Stimulated activated effector memory CD8-positive, alpha-beta T cell treated with anti-CD3 and anti-CD28 coated beads, Interleukin-12 subunit alpha, Interleukin-12 subunit beta, amount 100 ng/mL, for 72 hours (primary cell): Measurements from ENCODE around the gene ZNRF3.

Experiments used
- ATAC-seq: fragments of 150-1000 bp; cut with Tn5 transposase; 2 replicates; pipeline ENCODE4 v1.10.0; 2021
- DNase-seq, 2 donors: peaks; one replicate each; pipeline ENCODE4 v3.0.0; 2021 to 2022; ENCODE audit warnings: low spot score in 2 of 2
- H3K27ac Mint-ChIP-seq: one replicate; pipeline ENCODE4 v1.8.0; 2022; ENCODE audit warnings: mild to moderate bottlenecking, mixed read lengths
- H3K36me3 Mint-ChIP-seq: one replicate; pipeline ENCODE4 v1.8.0; 2022; ENCODE audit warnings: mild to moderate bottlenecking, mixed read lengths
- H3K4me1 Mint-ChIP-seq: one replicate; pipeline ENCODE4 v1.8.0; 2022; ENCODE audit warnings: mixed read lengths
- H3K4me3 Mint-ChIP-seq: one replicate; pipeline ENCODE4 v1.8.0; 2022; ENCODE audit warnings: mild to moderate bottlenecking, mixed read lengths
- H3K9me3 Mint-ChIP-seq: one replicate; pipeline ENCODE4 v1.8.0; 2022; ENCODE audit warnings: mixed read lengths

ZNRF3 gene

GRCh38 chr22:29065468-29066190 is 182.3 kb downstream of the ZNRF3 start:
- H3K9me3 Mint-ChIP-seq, result no peaks in the 10 kb centered on the region
- peaks cover 7% of the 10 kb centered on the region for H3K4me1 Mint-ChIP-seq
- H3K4me3 Mint-ChIP-seq, result no peak overlapping the region
- no peak overlapping the region for H3K27ac Mint-ChIP-seq
- DNase-seq, result no peak
- no peak for ATAC-seq
- no peaks in the 10 kb centered on the region for H3K36me3 Mint-ChIP-seq

DNA sequence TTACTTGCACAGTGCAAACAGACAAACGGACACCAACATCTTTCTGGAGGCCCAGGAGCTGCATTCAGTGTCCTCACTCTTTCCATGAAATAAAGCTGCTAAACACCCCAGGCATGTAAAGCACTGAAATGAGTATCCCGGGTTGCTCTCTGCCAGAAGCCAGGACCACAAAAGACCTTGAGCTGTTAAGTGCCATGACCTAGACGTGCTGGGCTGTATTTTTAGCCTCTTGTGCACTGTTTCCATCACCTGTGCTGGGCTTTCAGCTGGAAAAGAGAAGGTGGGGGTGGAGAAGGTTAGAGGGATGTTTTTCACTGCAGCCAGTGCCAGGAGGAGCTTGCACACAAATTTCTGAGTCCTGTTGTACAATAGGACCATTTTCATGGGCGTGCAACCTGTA is 186.1 kb downstream of the ZNRF3 start:
- ATAC-seq (no peak), DNase-seq (no peak)
- H3K4me3 Mint-ChIP-seq, result no peak overlapping the region
- peaks cover 24% of the 10 kb centered on the region for H3K4me1 Mint-ChIP-seq
- H3K9me3 Mint-ChIP-seq, result no peaks in the 10 kb centered on the region
- H3K27ac Mint-ChIP-seq, result no peak overlapping the region
- H3K36me3 Mint-ChIP-seq, result no peaks in the 10 kb centered on the region

DNA sequence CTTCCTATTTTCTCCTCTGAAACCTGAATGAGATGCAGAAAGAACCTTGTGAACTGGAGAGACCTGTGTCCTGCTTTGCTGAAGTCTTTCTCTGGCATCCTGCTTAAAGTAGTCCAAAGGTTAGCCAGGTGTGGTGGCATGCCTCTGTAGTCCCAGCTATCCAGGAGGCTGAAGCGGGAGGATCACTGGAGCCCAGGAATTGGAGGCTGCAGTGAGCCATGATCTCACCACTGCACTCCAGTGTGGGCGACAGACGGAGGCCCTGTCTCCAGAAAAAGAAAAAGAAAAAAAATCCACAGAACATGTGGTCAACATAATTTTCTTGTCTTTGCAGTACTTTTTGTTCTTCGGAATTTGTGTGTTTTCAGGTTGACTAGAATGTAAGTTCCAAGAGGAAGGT is 187.1 kb downstream of the ZNRF3 start:
- DNase-seq (no peak), ATAC-seq (no peak)
- Mint-ChIP-seq H3K4me1 (peaks cover 24% of the 10 kb centered on the region), H3K27ac (no peak overlapping the region), H3K36me3 (no peaks in the 10 kb centered on the region), H3K4me3 (peak overlapping the region; percentile 68), H3K9me3 (no peaks in the 10 kb centered on the region)

DNA sequence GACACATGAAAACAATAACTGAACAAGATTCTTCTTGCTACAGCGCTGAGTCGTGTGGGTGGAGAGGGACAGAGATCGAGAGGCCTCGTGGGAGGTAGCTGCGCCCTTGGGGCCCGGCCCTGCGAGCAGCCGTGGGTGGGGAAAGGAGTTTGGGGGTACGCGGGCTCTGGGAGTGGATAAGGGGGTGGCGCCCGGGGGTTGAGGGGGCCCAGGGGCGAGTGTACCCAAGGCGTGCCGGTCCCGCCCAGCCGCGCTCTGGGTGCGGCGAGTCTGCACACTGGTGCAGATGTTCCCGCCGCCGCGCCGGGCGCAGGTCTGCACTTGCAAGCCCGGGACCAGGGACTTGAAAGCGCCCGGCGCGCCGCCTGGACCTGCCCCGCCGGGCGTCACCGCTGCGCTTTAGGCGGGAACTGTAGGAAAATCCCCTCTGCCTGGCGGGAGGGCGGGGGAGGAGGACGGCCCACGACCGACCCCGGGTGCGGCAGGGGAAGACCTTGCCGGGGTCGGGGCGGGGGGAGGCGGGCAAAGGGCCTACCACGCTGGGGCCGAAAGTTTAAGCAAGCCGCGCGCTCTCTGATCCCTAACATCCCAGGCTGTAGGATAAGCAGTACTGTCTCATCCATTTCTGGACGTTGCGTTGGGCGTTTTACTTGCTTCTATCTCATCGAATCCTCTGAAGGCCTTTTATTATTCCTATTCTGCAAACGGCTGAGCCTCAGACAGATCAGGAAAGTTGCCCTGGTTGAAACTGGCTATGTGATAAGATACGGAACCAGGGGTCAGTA is 188.1 kb downstream of the ZNRF3 start:
- Mint-ChIP-seq H3K27ac (no peak overlapping the region), H3K4me1 (peaks cover 17% of the 10 kb centered on the region), H3K4me3 (peak overlapping the region; percentile 68), H3K36me3 (no peaks in the 10 kb centered on the region), H3K9me3 (no peaks in the 10 kb centered on the region)
- peak in 1 of 2 donors; percentile 14 for DNase-seq
- ATAC-seq, result peak; percentile 50

DNA sequence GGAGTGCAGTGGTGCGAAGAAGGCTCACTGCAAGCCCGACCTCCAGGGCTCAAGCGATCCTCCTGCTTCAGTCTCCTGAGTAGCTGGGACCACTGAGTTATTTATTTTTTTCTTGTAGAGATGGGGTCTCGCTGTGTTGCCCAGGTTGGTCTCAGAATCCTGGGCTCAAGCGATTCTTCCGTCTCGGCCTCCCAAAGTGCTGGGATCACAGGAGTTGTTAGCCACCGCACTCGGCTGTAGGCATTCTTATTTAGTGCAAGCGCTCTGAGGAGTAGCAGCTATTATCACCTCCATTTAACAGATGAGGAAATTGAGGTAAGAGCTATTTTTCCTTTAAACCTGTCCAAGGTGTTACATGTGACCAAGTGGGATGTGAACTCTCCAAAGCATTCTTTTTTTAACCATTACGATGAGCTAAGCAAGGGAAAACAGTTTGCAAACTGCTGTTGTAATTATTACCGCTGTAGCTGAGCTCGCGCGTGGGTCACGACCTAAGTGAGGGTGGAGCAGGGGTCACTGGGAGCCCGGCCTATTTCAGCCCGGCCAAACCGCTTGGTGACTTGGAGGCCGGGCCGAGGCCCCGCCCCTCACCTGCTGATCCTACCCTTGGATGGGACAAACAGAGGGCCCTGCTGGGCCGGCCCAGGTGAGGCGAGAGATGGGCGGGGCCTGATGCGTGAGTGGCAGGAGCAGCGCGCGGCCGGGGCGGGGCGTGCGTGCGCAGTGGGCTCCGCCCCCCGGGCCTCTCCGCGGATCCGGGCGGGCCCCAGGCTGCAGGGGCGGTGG is 189.0 kb downstream of the ZNRF3 start:
- ATAC-seq, result peak; percentile 94
- peak; percentile 75 to 88 for DNase-seq
- no peaks in the 10 kb centered on the region for H3K36me3 Mint-ChIP-seq
- peaks cover 17% of the 10 kb centered on the region for H3K4me1 Mint-ChIP-seq
- no peak overlapping the region for H3K27ac Mint-ChIP-seq
- H3K4me3 Mint-ChIP-seq, result peak overlapping the region; percentile 68
- no peaks in the 10 kb centered on the region for H3K9me3 Mint-ChIP-seq

DNA sequence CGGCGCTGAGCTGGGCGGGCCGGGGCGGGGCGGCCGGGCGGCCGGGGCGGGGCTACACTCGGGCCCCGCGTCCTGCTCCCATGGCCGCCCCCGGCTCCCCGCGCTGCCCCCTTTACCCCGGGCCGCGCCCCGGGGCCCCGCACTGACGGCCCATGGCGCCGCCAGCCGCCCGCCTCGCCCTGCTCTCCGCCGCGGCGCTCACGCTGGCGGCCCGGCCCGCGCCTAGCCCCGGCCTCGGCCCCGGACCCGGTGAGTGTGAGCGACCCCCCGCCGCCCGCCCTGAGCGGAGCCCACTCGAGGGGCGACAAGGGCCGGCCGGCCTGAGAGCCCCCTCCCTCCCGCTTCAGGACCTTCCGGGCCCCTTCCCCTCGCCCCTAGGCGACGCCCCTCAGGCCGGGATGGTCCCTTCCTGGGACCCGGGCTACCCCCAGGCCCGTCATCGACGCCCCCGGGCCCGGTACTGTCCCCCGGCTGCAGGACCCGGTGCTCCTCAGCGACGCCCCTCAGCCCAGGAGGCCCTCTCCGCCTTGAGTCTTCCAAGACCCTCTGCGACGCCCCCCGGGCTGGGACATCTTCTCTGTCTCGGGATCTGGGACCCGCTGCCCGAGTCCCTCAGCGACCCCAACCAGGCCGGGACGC is 189.7 kb downstream of the ZNRF3 start, which contains the start of gene KREMEN1:
KREMEN1 (plus strand) TSS at position 57 of the 639 bp plus-strand sequence; CDS start at position 153, 96 bp downstream.
- Mint-ChIP-seq H3K4me3 (peak within 1 kb of the TSS; percentile 68), H3K27ac (no peak within 1 kb of the TSS), H3K36me3 (no peaks in the 10 kb centered on the region), H3K4me1 (peaks cover 17% of the 10 kb centered on the region), H3K9me3 (no peaks in the 10 kb centered on the region)
- DNase-seq (no peak), ATAC-seq (no peak)

- H3K4me1 Mint-ChIP-seq, result peaks cover 17% of the 10 kb centered on the region
- H3K4me3 Mint-ChIP-seq, result peak overlapping the region; percentile 60
Measured at GRCh38 chr22:29073618-29074275, 190.4 kb downstream of the ZNRF3 start.

DNA sequence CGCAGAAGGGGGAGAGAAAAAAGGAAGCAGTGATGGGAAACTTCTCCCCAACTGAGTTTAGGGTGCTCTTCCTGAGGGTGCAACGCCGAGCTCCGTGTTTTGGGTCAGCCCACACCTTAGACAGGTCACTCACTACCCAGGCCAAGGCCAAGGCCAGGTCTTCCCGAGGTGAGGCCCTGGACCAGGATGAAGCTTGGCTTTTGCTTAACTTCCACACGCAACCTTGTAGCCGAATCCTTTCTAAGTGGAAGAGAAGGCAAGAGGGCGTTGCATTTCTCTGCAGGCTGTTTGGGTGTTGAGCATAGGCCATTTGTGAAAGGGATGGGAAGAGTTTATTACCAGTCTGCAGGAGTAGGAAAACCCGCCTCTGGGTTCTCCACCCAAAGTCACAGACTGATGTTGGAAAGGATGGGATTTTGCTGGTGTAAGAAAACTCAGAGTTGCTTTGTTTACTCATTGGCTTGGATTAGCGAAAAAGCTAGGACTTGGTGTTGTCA is 191.0 kb downstream of the ZNRF3 start:
- Mint-ChIP-seq H3K4me3 (peak overlapping the region; percentile 60), H3K36me3 (no peaks in the 10 kb centered on the region)
- ATAC-seq, result no peak

More at GRCh38 chr22:29073618-29074275, 190.4 kb downstream of the ZNRF3 start:
- DNase-seq (peak in 1 of 2 donors; percentile 51), ATAC-seq (no peak)
- no peaks in the 10 kb centered on the region for H3K9me3 Mint-ChIP-seq
- H3K27ac Mint-ChIP-seq, result no peak overlapping the region
- no peaks in the 10 kb centered on the region for H3K36me3 Mint-ChIP-seq

DNA sequence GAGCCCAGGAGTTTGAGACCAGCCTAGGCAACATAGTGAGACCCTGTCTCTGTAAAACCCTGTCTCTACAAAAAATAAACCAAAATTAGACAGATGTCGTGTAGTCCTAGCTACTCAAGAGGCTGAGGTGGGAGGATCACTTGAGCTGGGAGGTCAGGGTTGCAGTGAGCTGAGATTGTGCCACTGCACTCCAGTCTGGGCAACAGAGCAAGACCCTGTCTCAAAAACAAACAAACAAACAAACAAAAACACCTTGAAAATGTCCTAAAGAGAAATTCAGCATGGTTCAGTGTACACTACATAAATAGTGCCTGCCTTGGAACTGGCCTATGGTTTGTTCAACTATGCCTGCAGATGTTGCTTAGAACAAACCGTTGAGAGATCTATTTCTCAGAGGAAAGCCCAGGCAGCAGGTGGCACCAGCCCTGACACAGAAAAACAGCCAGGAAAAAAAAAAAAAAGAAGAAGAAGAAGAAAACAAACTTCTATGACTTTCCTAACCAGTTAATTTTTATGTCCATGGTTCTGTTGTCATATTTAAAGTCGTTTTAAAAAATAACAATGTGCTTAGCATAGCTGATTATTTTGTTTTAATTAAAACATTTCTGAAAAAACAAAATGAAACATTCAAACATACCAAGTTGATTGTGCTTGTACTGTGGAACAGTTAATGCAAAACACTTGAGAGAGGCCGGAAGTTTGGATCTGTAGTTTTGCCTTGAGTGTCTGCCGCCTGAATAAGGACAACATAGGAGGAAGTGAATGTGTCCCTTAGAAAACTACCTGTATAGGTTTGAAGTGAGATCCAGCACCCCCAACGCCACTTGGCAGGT is 194.9 kb downstream of the ZNRF3 start:
- Mint-ChIP-seq H3K36me3 (no peaks in the 10 kb centered on the region), H3K9me3 (no peaks in the 10 kb centered on the region), H3K27ac (no peak overlapping the region), H3K4me3 (no peak overlapping the region), H3K4me1 (peaks cover 13% of the 10 kb centered on the region)
- no peak for DNase-seq
- ATAC-seq, result no peak

More for the DNA sequence above, 191.0 kb downstream of the ZNRF3 start:
- peaks cover 20% of the 10 kb centered on the region for H3K4me1 Mint-ChIP-seq
- no peak for DNase-seq
- no peaks in the 10 kb centered on the region for H3K9me3 Mint-ChIP-seq
- no peak overlapping the region for H3K27ac Mint-ChIP-seq

GRCh38 chr22:29078869-29079207 is 195.5 kb downstream of the ZNRF3 start:
- no peak overlapping the region for H3K4me3 Mint-ChIP-seq
- no peaks in the 10 kb centered on the region for H3K36me3 Mint-ChIP-seq
- no peak overlapping the region for H3K27ac Mint-ChIP-seq
- H3K9me3 Mint-ChIP-seq, result no peaks in the 10 kb centered on the region
- DNase-seq (no peak), ATAC-seq (no peak)
- H3K4me1 Mint-ChIP-seq, result peaks cover 11% of the 10 kb centered on the region

DNA sequence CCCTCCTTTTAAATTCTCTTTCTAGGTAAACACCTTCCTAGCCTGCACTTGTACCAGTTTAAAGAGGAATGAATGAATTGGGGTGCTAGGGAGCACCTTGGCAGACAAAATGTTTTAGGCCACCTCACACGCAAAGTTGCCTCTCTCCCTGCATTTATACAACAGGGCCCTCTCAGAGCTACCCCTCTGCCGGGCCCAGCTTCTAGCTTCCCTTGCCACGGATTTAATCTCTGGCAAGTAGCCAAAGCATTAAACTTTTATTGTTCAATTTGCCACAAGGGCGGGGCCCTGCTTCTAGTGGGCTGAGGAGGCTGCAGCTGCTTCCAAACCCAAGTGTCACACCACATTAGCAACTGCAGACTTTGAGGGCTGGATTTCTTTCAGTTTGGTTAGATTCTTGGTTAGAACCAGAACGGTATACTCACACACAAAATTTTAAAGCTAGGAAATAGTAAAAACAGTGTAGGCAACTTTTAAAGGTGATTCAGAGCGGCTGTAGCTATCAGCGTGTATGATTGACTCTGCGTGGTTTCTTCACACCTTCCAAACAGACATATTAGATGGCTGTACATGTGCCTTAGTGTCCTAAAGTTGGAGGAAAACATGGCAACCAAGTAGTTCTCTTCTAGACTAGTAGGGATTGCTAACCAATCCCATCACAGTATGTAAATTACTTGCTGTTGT is 196.0 kb downstream of the ZNRF3 start:
- peaks cover 6% of the 10 kb centered on the region for H3K4me1 Mint-ChIP-seq
- no peaks in the 10 kb centered on the region for H3K9me3 Mint-ChIP-seq
- no peak overlapping the region for H3K4me3 Mint-ChIP-seq
- no peak overlapping the region for H3K27ac Mint-ChIP-seq
- DNase-seq (no peak), ATAC-seq (no peak)
- no peaks in the 10 kb centered on the region for H3K36me3 Mint-ChIP-seq

DNA sequence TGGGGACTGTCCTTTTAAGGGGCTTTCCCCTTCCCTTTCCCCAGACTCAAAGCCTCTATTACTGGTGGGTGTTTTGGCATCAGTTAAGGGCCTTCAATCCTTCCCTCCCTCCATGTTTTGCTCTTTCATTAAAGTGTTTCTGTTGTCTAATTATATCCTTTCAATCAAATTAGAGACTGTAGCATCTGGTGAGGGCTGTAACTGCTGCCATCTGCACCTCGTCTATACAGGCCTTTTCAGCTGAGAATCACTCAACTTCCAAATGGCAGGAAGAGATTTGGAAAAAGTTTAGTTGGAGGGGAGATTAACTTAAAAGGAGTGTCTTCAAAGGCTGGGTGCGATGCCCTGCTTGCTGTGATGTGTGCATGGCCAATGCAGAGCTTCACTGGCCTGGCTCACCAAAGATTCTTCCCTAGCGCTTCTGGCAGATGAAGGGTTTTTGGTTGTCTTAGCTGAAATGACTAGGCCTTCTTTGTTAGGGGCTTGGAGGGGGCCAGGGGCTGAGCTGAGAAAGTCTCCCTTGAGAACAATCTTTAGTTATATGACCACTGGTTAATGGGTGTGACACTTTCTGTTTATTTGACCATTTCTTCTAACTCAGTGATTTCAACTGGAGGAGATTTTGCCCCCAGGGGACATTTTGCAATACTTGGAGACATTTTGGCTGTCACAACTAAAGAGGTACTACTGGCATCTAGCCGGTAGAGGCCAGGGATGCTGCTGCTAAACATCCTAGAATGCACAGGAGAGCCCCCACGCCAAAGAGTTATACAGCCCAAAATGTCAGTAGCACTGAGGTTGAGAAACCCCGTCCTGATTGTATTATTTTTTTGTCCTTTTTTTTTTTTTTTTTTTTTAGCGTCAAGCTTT is 197.0 kb downstream of the ZNRF3 start:
- H3K9me3 Mint-ChIP-seq, result no peaks in the 10 kb centered on the region
- H3K4me1 Mint-ChIP-seq, result peaks cover 5% of the 10 kb centered on the region
- H3K27ac Mint-ChIP-seq, result no peak overlapping the region
- ATAC-seq (no peak), DNase-seq (no peak)
- no peak overlapping the region for H3K4me3 Mint-ChIP-seq
- no peaks in the 10 kb centered on the region for H3K36me3 Mint-ChIP-seq
